ENCODE data around the gene EIF3J. TPM values are rescaled to one million over a fixed set of nuclear protein-coding genes. Genes with fewer than 3 reads are reported as not detected.

Gene EIF3J
- total and polyA plus RNA-seq, 9 donors, result 27.0 to 65.3 (median 49.0) TPM

- peaks cover 7% of the 10 kb centered on the region for H3K4me1 ChIP-seq (ENCODE audit: insufficient read depth)
- peak overlapping the region; percentile 72 to 97 for H3K27ac ChIP-seq
- peak in 4 of 5 donors; percentile 21 to 50 (median 42) for DNase-seq
- H3K4me3 ChIP-seq, result peak overlapping the region; percentile 94
- no peaks in the 10 kb centered on the region for H3K9me3 ChIP-seq
- 53 to 62% (median 56%) methylated on average over 36 of the region's 36 CpGs for WGBS, 3 donors
- no peaks in the 10 kb centered on the region for H3K27me3 ChIP-seq
- no peak for TF ChIP-seq POLR2A (IDR thresholded peaks at IDR 0.05)
- TF ChIP-seq, protein P1, sequence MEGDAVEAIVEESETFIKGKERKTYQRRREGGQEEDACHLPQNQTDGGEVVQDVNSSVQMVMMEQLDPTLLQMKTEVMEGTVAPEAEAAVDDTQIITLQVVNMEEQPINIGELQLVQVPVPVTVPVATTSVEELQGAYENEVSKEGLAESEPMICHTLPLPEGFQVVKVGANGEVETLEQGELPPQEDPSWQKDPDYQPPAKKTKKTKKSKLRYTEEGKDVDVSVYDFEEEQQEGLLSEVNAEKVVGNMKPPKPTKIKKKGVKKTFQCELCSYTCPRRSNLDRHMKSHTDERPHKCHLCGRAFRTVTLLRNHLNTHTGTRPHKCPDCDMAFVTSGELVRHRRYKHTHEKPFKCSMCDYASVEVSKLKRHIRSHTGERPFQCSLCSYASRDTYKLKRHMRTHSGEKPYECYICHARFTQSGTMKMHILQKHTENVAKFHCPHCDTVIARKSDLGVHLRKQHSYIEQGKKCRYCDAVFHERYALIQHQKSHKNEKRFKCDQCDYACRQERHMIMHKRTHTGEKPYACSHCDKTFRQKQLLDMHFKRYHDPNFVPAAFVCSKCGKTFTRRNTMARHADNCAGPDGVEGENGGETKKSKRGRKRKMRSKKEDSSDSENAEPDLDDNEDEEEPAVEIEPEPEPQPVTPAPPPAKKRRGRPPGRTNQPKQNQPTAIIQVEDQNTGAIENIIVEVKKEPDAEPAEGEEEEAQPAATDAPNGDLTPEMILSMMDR (IDR thresholded peaks at IDR 0.05), result no peak
- no peak for TF ChIP-seq EP300 (IDR thresholded peaks at IDR 0.05)
- intact Hi-C loops (cut with DNase I), result loop anchor here in 1 of 4 donors (5.0 kb wide), 1 partner anchor 108 kb away; the partner anchor contains the start of gene CTDSPL2
- no peaks in the 10 kb centered on the region for H3K36me3 ChIP-seq
These were observed 1.2 kb upstream of the EIF3J start for GRCh38 chr15:44535523-44536301.

DNA sequence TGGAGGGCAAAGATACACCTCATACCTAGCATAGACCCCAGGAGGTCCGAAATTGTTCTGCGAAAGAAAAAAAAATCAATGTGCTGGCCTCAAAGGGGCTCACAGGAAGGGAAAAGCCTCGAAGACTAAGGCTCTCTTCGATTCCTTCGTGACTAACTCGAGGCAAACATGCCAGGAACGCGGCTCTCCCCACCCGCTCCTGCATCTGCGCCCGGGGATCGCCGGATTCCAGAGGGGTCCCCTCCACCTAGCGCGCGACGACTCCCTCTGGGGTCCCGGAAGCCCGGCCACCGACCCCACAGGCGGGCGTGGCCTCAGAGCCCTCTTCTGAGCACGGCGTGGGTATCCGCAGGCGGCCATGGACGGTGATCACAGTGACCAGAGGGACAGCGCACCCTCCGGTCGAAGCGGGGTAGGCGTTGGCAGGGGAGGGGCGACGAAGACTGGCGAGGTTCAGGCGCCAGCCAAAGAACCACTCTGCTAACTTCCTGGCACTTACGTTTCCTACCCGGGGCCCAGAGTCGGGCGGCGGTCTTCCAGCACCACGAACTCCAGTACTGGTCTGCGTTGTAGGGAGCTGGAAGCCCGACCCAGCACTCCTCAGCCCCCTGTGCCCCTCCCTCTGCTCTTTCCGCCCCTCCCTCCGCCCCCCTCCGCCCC is 515 bp upstream of the EIF3J start:
- H3K4me3 ChIP-seq, result peak overlapping the region; percentile 94
- intact Hi-C loops (cut with DNase I), result loop anchor here in 1 of 4 donors (5.0 kb wide), 1 partner anchor 109 kb away; the partner anchor contains the start of gene CTDSPL2
- whole genome bisulfite sequencing, 3 donors, result 0% methylated on average over 34 to 47 of the region's 47 CpGs
- no peaks in the 10 kb centered on the region for H3K27me3 ChIP-seq
- DNase-seq, result no peak
- H3K36me3 ChIP-seq, result no peaks in the 10 kb centered on the region
- H3K4me1 ChIP-seq (ENCODE audit: insufficient read depth), result peaks cover 9% of the 10 kb centered on the region
- no peaks in the 10 kb centered on the region for H3K9me3 ChIP-seq
- H3K27ac ChIP-seq, result peak overlapping the region; percentile 72 to 97
- TF ChIP-seq POLR2A (IDR thresholded peaks at IDR 0.05) (peak; percentile 76), EP300 (IDR thresholded peaks at IDR 0.05) (no peak)
- TF ChIP-seq, protein P1 (IDR thresholded peaks at IDR 0.05), result peak; percentile 46 to 63 (median 56)

DNA sequence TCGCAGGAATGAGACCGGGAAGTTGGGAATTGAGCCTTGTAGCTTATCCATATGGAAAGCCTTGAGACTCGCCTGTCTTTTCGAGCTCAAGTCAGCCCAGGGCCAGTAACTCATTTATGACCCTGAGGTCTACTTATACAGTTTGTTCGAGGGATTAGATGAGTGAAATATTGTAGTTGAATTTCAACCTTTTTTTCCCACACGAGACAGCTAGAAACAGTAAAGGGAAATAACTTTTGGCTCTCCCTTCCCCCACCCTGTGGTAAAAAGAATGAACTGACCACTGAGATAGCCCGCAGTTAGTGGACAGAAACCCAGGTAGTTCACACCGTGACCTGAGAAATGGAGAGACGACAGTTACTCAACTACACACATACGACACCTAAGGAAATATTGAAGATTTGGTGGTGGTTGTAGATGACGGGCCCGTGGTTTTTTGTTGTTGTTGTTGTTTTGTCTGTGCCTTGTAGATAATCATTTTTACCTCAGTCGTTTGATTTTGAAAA is 841 bp downstream of the EIF3J start:
- DNase-seq, result no peak
- H3K27ac ChIP-seq, result peak overlapping the region; percentile 89 to 97
- TF ChIP-seq, protein P1 (IDR thresholded peaks at IDR 0.05), result no peak
- TF ChIP-seq EP300 (IDR thresholded peaks at IDR 0.05) (no peak), POLR2A (IDR thresholded peaks at IDR 0.05) (no peak)
- peaks cover 9% of the 10 kb centered on the region for H3K4me1 ChIP-seq (ENCODE audit: insufficient read depth)
- intact Hi-C loops (cut with DNase I), result loop anchor here in 1 of 4 donors (5.0 kb wide), 1 partner anchor 110 kb away; the partner anchor contains the start of gene CTDSPL2
- WGBS, 3 donors, result 4 to 9% (median 6%) methylated on average over 13 of the region's 13 CpGs
- H3K27me3 ChIP-seq, result no peaks in the 10 kb centered on the region
- no peaks in the 10 kb centered on the region for H3K9me3 ChIP-seq
- peak overlapping the region; percentile 94 for H3K4me3 ChIP-seq
- H3K36me3 ChIP-seq, result no peaks in the 10 kb centered on the region

GRCh38 chr15:44541282-44541958 is 4.5 kb downstream of the EIF3J start:
- Histone ChIP-seq H3K4me1 (ENCODE audit: insufficient read depth) (peaks cover 4% of the 10 kb centered on the region), H3K27me3 (no peaks in the 10 kb centered on the region), H3K4me3 (no peak overlapping the region), H3K27ac (no peak overlapping the region), H3K9me3 (no peaks in the 10 kb centered on the region), H3K36me3 (no peaks in the 10 kb centered on the region)
- intact Hi-C loops (cut with DNase I), result no loop called here
- 82 to 89% (median 83%) methylated on average over 4 of the region's 4 CpGs for WGBS, 3 donors
- DNase-seq, result no peak
- TF ChIP-seq EP300 (IDR thresholded peaks at IDR 0.05) (no peak), POLR2A (IDR thresholded peaks at IDR 0.05) (no peak)
- TF ChIP-seq, protein P1 (IDR thresholded peaks at IDR 0.05), result no peak
